IMR-90 (cell line): Measurements from ENCODE around the gene YPEL2. TPM values are rescaled to one million over a fixed set of nuclear protein-coding genes. Genes with fewer than 3 reads are reported as not detected.
A peak's percentile ranks its signal among the peaks of the same experiment; 100 is the strongest.

Experiments used
- ATAC-seq: fragments of 200-7000 bp; cut with Tn5 transposase; 2 replicates; pipeline ENCODE4 v1.9.1; 2020; ENCODE audit warnings: low read depth, mild to moderate bottlenecking, moderate library complexity
- BruUV-seq: library from RNA; stranded (reverse); fragments of 400-500 nt; replicated peaks from 2 replicates; lab custom pipeline; 2021; lab: Mats Ljungman, UMichigan
- CTCF ChIA-PET: fragments of 300-600 bp; formaldehyde crosslinking; extraction: SDS; loops from one replicate; lab custom pipeline; 2021; ENCODE audit warnings: antibody characterized with exemption; lab: Yijun Ruan, JAX
- POLR2A ChIA-PET: fragments of 300-600 bp; sonication (Branson Sonifier 250); formaldehyde crosslinking; loops from one replicate; lab custom pipeline; 2022; ENCODE audit warnings: antibody characterized with exemption; ENCODE audit not compliant: unreplicated experiment; lab: Charles Lee
- DNase-seq: peaks from one replicate; pipeline ENCODE4 v3.0.0; 2013
- H2AFZ ChIP-seq: replicated peaks from 2 replicates; pipeline ENCODE3; 2013; ENCODE audit warnings: low read length, mild to moderate bottlenecking; ENCODE audit not compliant: poor library complexity
- H2AK5ac ChIP-seq: 2 replicates; pipeline ENCODE4 v1.6.1; 2013; ENCODE audit warnings: low read depth, low read length, inconsistent platforms
- H2AK9ac ChIP-seq: replicated peaks from 2 replicates; pipeline ENCODE3; 2013; ENCODE audit warnings: mild to moderate bottlenecking, low read depth, low read length, moderate library complexity; ENCODE audit not compliant: poor library complexity
- H2BK120ac ChIP-seq: 2 replicates; pipeline ENCODE4 v1.6.1; 2013; ENCODE audit warnings: low read depth, low read length, inconsistent platforms
- H2BK15ac ChIP-seq: 3 replicates; pipeline ENCODE4 v1.6.1; 2013; ENCODE audit warnings: low read depth, low read length, inconsistent platforms
- H2BK20ac ChIP-seq: 2 replicates; pipeline ENCODE4 v1.6.1; 2013; ENCODE audit warnings: low read depth, mild to moderate bottlenecking, inconsistent platforms, low read length, moderate library complexity
- H2BK5ac ChIP-seq: 2 replicates; pipeline ENCODE4 v1.6.1; 2013; ENCODE audit warnings: mild to moderate bottlenecking, low read depth, low read length, inconsistent platforms; ENCODE audit not compliant: poor library complexity, severe bottlenecking
- H3K14ac ChIP-seq: replicated peaks from 2 replicates; pipeline ENCODE4 v1.6.1; 2013; ENCODE audit warnings: low read depth, low read length, inconsistent platforms
- H3K18ac ChIP-seq: 2 replicates; pipeline ENCODE4 v1.6.1; 2013; ENCODE audit warnings: low read depth, low read length, control low read depth
- H3K23ac ChIP-seq: 2 replicates; pipeline ENCODE4 v1.6.1; 2013; ENCODE audit warnings: low read depth, low read length, inconsistent platforms
- H3K27ac ChIP-seq: 2 replicates; pipeline ENCODE4 v1.5.1; 2013; ENCODE audit warnings: mild to moderate bottlenecking, control low read depth, low read length; ENCODE audit not compliant: insufficient read depth
- H3K27me3 ChIP-seq: 2 replicates; pipeline ENCODE4 v1.6.1; 2013; ENCODE audit warnings: low read length; ENCODE audit not compliant: control insufficient read depth, insufficient read depth
- H3K36me3 ChIP-seq: 2 replicates; pipeline ENCODE4 v1.6.1; 2013; ENCODE audit warnings: low read length, mixed read lengths; ENCODE audit not compliant: control insufficient read depth, insufficient read depth
- H3K4ac ChIP-seq: 2 replicates; pipeline ENCODE4 v1.6.1; 2013; ENCODE audit warnings: low read depth, low read length, inconsistent platforms
- H3K4me1 ChIP-seq: 2 replicates; pipeline ENCODE4 v1.6.1; 2013; ENCODE audit warnings: low read length, mixed read lengths; ENCODE audit not compliant: control insufficient read depth, insufficient read depth
- H3K4me2 ChIP-seq: 2 replicates; pipeline ENCODE4 v1.6.1; 2013; ENCODE audit warnings: low read depth, mild to moderate bottlenecking, control low read depth, low read length, moderate library complexity
- H3K4me3 ChIP-seq: 2 replicates; pipeline ENCODE4 v1.5.1; 2013; ENCODE audit warnings: low read depth, mild to moderate bottlenecking, control low read depth, low read length, moderate library complexity; ENCODE audit not compliant: insufficient read depth
- H3K56ac ChIP-seq: 2 replicates; pipeline ENCODE4 v1.6.1; 2013; ENCODE audit warnings: low read length, inconsistent platforms; ENCODE audit not compliant: insufficient read depth; ENCODE audit errors: extremely low read depth
- H3K79me1 ChIP-seq, 2 experiments: 2 replicates each; pipeline ENCODE4 v1.6.1; 2013; ENCODE audit warnings: low read length in 2 of 2, inconsistent platforms in 1 of 2, low read depth in 1 of 2
- H3K9ac ChIP-seq: 2 replicates; pipeline ENCODE4 v1.6.1; 2013; ENCODE audit warnings: low read depth, low read length, control low read depth
- H3K9me1 ChIP-seq: 2 replicates; pipeline ENCODE4 v1.6.1; 2013; ENCODE audit warnings: low read length, inconsistent platforms; ENCODE audit not compliant: insufficient read depth
- H3K9me3 ChIP-seq: 2 replicates; pipeline ENCODE4 v1.6.1; 2013; ENCODE audit warnings: low read length; ENCODE audit not compliant: control insufficient read depth, insufficient read depth
- H4K20me1 ChIP-seq: 2 replicates; pipeline ENCODE4 v1.6.1; 2013; ENCODE audit warnings: low read length, inconsistent platforms; ENCODE audit not compliant: insufficient read depth
- H4K5ac ChIP-seq: 2 replicates; pipeline ENCODE4 v1.6.1; 2013; ENCODE audit warnings: mild to moderate bottlenecking, low read depth, low read length, control low read depth
- H4K8ac ChIP-seq, 2 experiments: 2 replicates each; pipeline ENCODE4 v1.6.1; 2013; ENCODE audit warnings: low read depth in 2 of 2, low read length in 2 of 2, control low read depth in 1 of 2, inconsistent platforms in 1 of 2
- H4K91ac ChIP-seq: 2 replicates; pipeline ENCODE4 v1.6.1; 2013; ENCODE audit warnings: low read depth, low read length, inconsistent platforms; ENCODE audit not compliant: insufficient read depth
- CHD1 ChIP-seq: IDR thresholded peaks from 2 replicates; pipeline ENCODE4 v1.6.1; 2012; ENCODE audit warnings: low read depth, low read length, improper control_type of control experiment
- MAFK ChIP-seq: IDR thresholded peaks from 2 replicates; pipeline ENCODE4 v1.6.1; 2012; ENCODE audit warnings: low read depth, low read length, improper control_type of control experiment
- MAZ ChIP-seq: IDR thresholded peaks from 2 replicates; pipeline ENCODE4 v1.6.1; 2012; ENCODE audit warnings: low read depth, mild to moderate bottlenecking, low read length, improper control_type of control experiment, moderate library complexity, borderline replicate concordance
- MXI1 ChIP-seq: IDR thresholded peaks from 2 replicates; pipeline ENCODE4 v1.6.1; 2012; ENCODE audit warnings: low read depth, mild to moderate bottlenecking, low read length, moderate library complexity, borderline replicate concordance
- NFE2L2 ChIP-seq: fragments of 150-350 bp; IDR thresholded peaks from 2 replicates; pipeline ENCODE4 v1.6.1; 2016; ENCODE audit warnings: low read depth, mild to moderate bottlenecking, low read length
- RCOR1 ChIP-seq: IDR thresholded peaks from 2 replicates; pipeline ENCODE4 v1.6.1; 2012; ENCODE audit warnings: mild to moderate bottlenecking, low read length, improper control_type of control experiment; ENCODE audit not compliant: insufficient replicate concordance
- SMC3 ChIP-seq: fragments of 150-350 bp; IDR thresholded peaks from 2 replicates; pipeline ENCODE4 v1.6.1; 2016; ENCODE audit warnings: low read depth, mild to moderate bottlenecking, antibody characterized with exemption, low read length, moderate library complexity
- WGBS, 2 experiments: methylation state at CpG; one replicate each; pipeline versions ENCODE4 v1.1.5 to v1.1.7; 2013; ENCODE audit warnings: missing lambda C conversion rate in 2 of 2; ENCODE audit not compliant: insufficient read length in 1 of 2; ENCODE audit errors: extremely low coverage in 2 of 2; 5-methylcytosine and 5-hydroxymethylcytosine counted together
- dilution Hi-C: fragments of 300-500 bp; cut with HindIII; formaldehyde crosslinking; loops from one replicate; pipeline ENCODE4 v1.14.3; 2018; ENCODE audit warnings: low sequenced_read_pairs; ENCODE audit not compliant: unreplicated experiment
- in situ Hi-C: fragments of 300-500 bp; cut with MboI; formaldehyde crosslinking; loops from 3 replicates; pipeline ENCODE4 v1.14.3; 2019; ENCODE audit warnings: low sequenced_read_pairs, inconsistent platforms, mixed read lengths
- intact Hi-C: fragments of 100-400 bp; cut with micrococcal nuclease; formaldehyde crosslinking; loops from 2 replicates; pipeline ENCODE4 v1.10.0; 2022
- polyA plus RNA-seq, 3 experiments: library from polyadenylated mRNA; depleted of rRNA; stranded (reverse); fragments of >200 nt; gene quantifications; 2 replicates each; pipeline ENCODE4 v1.2.3, GENCODE V29; 2012; ENCODE audit warnings: low replicate concordance in 1 of 3
- total RNA-seq: library from RNA; depleted of rRNA; stranded (reverse); fragments of >200 nt; gene quantifications from 2 replicates; pipeline ENCODE4 v1.2.3, GENCODE V29; 2012
- TF ChIP-seq, protein P1 (sequence below): conservative IDR thresholded peaks from 2 replicates; pipeline ENCODE4 v1.5.1; 2012; ENCODE audit warnings: mild to moderate bottlenecking, low read depth, low read length, improper control_type of control experiment

Gene YPEL2
- total and polyA plus RNA-seq, 2 of the 4 experiments (the other 2 are of a cell fraction) = 2.3 to 3.4 TPM

- Histone ChIP-seq H3K56ac (no peak overlapping the region), H2BK15ac (no peak overlapping the region; the same call in 2 of the 3 replicates), H3K9me1 (peaks cover 5% of the 10 kb centered on the region; the same call in 1 of the 2 replicates), H3K18ac (peak overlapping the region; percentile 7; the same call in 1 of the 2 replicates), H4K5ac (peak overlapping the region; percentile 69; the same call in 1 of the 2 replicates), H2BK5ac (no peak overlapping the region), H2AK5ac (no peak overlapping the region), H3K36me3 (no peaks in the 10 kb centered on the region), H3K27ac (no peak overlapping the region), H4K91ac (no peak overlapping the region), H3K4ac (peak overlapping the region; percentile 4; the same call in 1 of the 2 replicates), H3K14ac (peak overlapping the region; percentile 38), H3K9me3 (no peaks in the 10 kb centered on the region), H3K9ac (no peak overlapping the region), H3K23ac (no peak overlapping the region), H3K4me3 (no peak overlapping the region), H3K4me1 (peaks cover 6% of the 10 kb centered on the region), H2BK120ac (peak overlapping the region; percentile 24; the same call in 1 of the 2 replicates), H3K4me2 (peak overlapping the region; percentile 44; the same call in 1 of the 2 replicates), H3K27me3 (no peaks in the 10 kb centered on the region), H3K79me1 (0 out of 4 replicates have a peak, but pooled peaks cover 0 to 9% of the 10 kb centered on the region in 2 experiments), H4K8ac (no peak overlapping the region; a peak in 1 of 4 replicates), H4K20me1 (no peaks in the 10 kb centered on the region), H2AK9ac (no peak overlapping the region), H2AFZ (peak overlapping the region; percentile 58), H2BK20ac (peak overlapping the region; percentile 69; the same call in 1 of the 2 replicates)
- TF ChIP-seq, protein P1, sequence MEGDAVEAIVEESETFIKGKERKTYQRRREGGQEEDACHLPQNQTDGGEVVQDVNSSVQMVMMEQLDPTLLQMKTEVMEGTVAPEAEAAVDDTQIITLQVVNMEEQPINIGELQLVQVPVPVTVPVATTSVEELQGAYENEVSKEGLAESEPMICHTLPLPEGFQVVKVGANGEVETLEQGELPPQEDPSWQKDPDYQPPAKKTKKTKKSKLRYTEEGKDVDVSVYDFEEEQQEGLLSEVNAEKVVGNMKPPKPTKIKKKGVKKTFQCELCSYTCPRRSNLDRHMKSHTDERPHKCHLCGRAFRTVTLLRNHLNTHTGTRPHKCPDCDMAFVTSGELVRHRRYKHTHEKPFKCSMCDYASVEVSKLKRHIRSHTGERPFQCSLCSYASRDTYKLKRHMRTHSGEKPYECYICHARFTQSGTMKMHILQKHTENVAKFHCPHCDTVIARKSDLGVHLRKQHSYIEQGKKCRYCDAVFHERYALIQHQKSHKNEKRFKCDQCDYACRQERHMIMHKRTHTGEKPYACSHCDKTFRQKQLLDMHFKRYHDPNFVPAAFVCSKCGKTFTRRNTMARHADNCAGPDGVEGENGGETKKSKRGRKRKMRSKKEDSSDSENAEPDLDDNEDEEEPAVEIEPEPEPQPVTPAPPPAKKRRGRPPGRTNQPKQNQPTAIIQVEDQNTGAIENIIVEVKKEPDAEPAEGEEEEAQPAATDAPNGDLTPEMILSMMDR = no peak
- no peak for TF ChIP-seq MXI1
- no peak for TF ChIP-seq MAFK
- TF ChIP-seq SMC3 = no peak
- no peak for TF ChIP-seq RCOR1
- no peak for TF ChIP-seq NFE2L2
- no peak for TF ChIP-seq CHD1
- TF ChIP-seq MAZ = peak; percentile 55; the same call in 1 of the 2 replicates
- in situ Hi-C loops = no loop called here
- intact Hi-C loops = no loop called here
- DNase-seq (peak; percentile 82), ATAC-seq (peak; percentile 89)
- POLR2A ChIA-PET = no interaction called here
- dilution Hi-C loops = no loop called here
- BruUV-seq = no TSS peak
- WGBS, 2 experiments = no CpG with 5 or more reads among the region's 4 CpGs
- CTCF ChIA-PET = interaction anchor here (0.6 to 0.9 kb wide), 2 partner anchors 10 to 30 kb away, joined by 4 read pairs; no protein-coding TSS in a partner anchor
Measured at GRCh38 chr17:59378675-59379074, 47.2 kb downstream of the YPEL2 start.
